Measurements from ENCODE around the gene CYSTM1. TPM values are rescaled to one million over a fixed set of nuclear protein-coding genes. Genes with fewer than 3 reads are reported as not detected.
A peak's percentile ranks its signal among the peaks of the same experiment; 100 is the strongest.

CYSTM1 gene
- total RNA-seq, 1 experiment from 2014 or later, result 27.2 TPM

GRCh38 chr5:140256726-140257125 is 81.7 kb downstream of the CYSTM1 start:
- H3K27ac ChIP-seq, result no peak overlapping the region
- H3K27me3 ChIP-seq (ENCODE audit: insufficient read depth, low read depth), result no peaks in the 10 kb centered on the region
- intact Hi-C loops (cut with micrococcal nuclease; ENCODE audit: unreplicated experiment), result no loop called here
- no peak overlapping the region for H3K4me3 ChIP-seq
- H4K20me1 ChIP-seq (ENCODE audit: insufficient read depth), result no peaks in the 10 kb centered on the region
- no TSS peak for BruUV-seq (replicated peaks)
- H3K9me3 ChIP-seq (ENCODE audit: insufficient read depth, low read depth), result no peaks in the 10 kb centered on the region
- H3F3A ChIP-seq (ENCODE audit: insufficient read depth, low read depth), result peaks cover 70% of the 10 kb centered on the region
- no peak for DNase-seq
- TF ChIP-seq CTCF (conservative IDR thresholded peaks at IDR 0.05) (no peak), EZH2 (IDR thresholded peaks at IDR 0.05; ENCODE audit: low read depth) (no peak)
- H2AFZ ChIP-seq, result no peak overlapping the region
- no peak overlapping the region for H3K4me2 ChIP-seq
- H3K79me2 ChIP-seq (ENCODE audit: low read depth), result peaks cover 79% of the 10 kb centered on the region
- H3K9me2 ChIP-seq (ENCODE audit: insufficient read depth), result no peaks in the 10 kb centered on the region
- peaks cover 92% of the 10 kb centered on the region for H3K4me1 ChIP-seq (replicated peaks; ENCODE audit: insufficient read depth)
- CTCF ChIA-PET, result interaction anchor here (0.6 to 0.7 kb wide), 2 partner anchors 9 to 102 kb away, joined by 3 to 4 read pairs; no protein-coding TSS in a partner anchor
- H3K36me3 ChIP-seq (ENCODE audit: low read depth), result peaks cover 4% of the 10 kb centered on the region; the same call in 1 of the 2 replicates
- POLR2A ChIA-PET (ENCODE audit: unreplicated experiment), result no interaction called here

DNA sequence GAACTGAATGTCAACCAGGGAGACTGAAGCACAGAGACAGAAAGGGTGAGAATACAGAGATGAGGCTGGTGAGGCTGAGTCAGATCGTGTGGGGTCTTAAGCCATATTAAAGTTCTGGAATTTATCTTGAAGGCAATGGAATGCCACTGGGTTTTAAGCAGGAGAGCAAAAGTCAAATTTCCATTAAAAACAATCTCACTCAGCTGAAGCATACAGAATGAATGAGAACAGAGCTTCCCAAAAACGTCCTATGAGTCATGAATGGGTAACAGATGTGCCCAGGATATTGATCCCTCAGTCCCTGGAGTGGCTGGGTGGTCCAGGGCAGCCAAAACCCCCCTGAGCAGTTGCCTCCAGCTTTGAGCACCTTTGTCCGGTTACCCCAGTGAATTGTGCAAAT is 83.0 kb downstream of the CYSTM1 start:
- Histone ChIP-seq H3K9me2 (ENCODE audit: insufficient read depth) (no peaks in the 10 kb centered on the region), H3K4me3 (no peak overlapping the region), H3K4me1 (replicated peaks; ENCODE audit: insufficient read depth) (peaks cover 92% of the 10 kb centered on the region), H3K27me3 (ENCODE audit: insufficient read depth, low read depth) (no peaks in the 10 kb centered on the region), H2AFZ (no peak overlapping the region), H3K9me3 (ENCODE audit: insufficient read depth, low read depth) (no peaks in the 10 kb centered on the region), H3K36me3 (ENCODE audit: low read depth) (peaks cover 4% of the 10 kb centered on the region; the same call in 1 of the 2 replicates), H3K79me2 (ENCODE audit: low read depth) (peaks cover 71% of the 10 kb centered on the region), H4K20me1 (ENCODE audit: insufficient read depth) (no peaks in the 10 kb centered on the region), H3K4me2 (peak overlapping the region; percentile 20), H3K27ac (peak overlapping the region; percentile 98), H3F3A (ENCODE audit: insufficient read depth, low read depth) (peaks cover 70% of the 10 kb centered on the region)
- POLR2A ChIA-PET (ENCODE audit: unreplicated experiment), result no interaction called here
- TF ChIP-seq CTCF (conservative IDR thresholded peaks at IDR 0.05) (no peak), EZH2 (IDR thresholded peaks at IDR 0.05; ENCODE audit: low read depth) (no peak)
- CTCF ChIA-PET, result interaction anchor here (0.5 kb wide), 1 partner anchor 1755 kb away, joined by 4 read pairs; no protein-coding TSS in a partner anchor
- intact Hi-C loops (cut with micrococcal nuclease; ENCODE audit: unreplicated experiment), result no loop called here
- BruUV-seq (replicated peaks), result no TSS peak
- DNase-seq, result no peak

- Histone ChIP-seq H2AFZ (no peak overlapping the region), H3K27ac (peak overlapping the region; percentile 98), H4K20me1 (ENCODE audit: insufficient read depth) (no peaks in the 10 kb centered on the region), H3K79me2 (ENCODE audit: low read depth) (peaks cover 64% of the 10 kb centered on the region), H3K36me3 (ENCODE audit: low read depth) (peaks cover 4% of the 10 kb centered on the region; the same call in 1 of the 2 replicates), H3K27me3 (ENCODE audit: insufficient read depth, low read depth) (no peaks in the 10 kb centered on the region), H3K9me3 (ENCODE audit: insufficient read depth, low read depth) (no peaks in the 10 kb centered on the region), H3K4me3 (0 out of 2 replicates have a peak overlapping the region, but pooled peaks have one; percentile 10), H3F3A (ENCODE audit: insufficient read depth, low read depth) (peaks cover 71% of the 10 kb centered on the region), H3K4me2 (peak overlapping the region; percentile 67), H3K9me2 (ENCODE audit: insufficient read depth) (no peaks in the 10 kb centered on the region), H3K4me1 (replicated peaks; ENCODE audit: insufficient read depth) (peaks cover 89% of the 10 kb centered on the region)
- no TSS peak for BruUV-seq (replicated peaks)
- ChIA-PET CTCF (no interaction called here), POLR2A (ENCODE audit: unreplicated experiment) (no interaction called here)
- DNase-seq, result no peak
- intact Hi-C loops (cut with micrococcal nuclease; ENCODE audit: unreplicated experiment), result loop anchor here (1.0 kb wide), 1 partner anchor 8 kb away; no protein-coding TSS in a partner anchor
- TF ChIP-seq EZH2 (IDR thresholded peaks at IDR 0.05; ENCODE audit: low read depth), result no peak
- TF ChIP-seq CTCF (conservative IDR thresholded peaks at IDR 0.05), result no peak
Measured at GRCh38 chr5:140258873-140259272, 83.9 kb downstream of the CYSTM1 start.
